Measurements from ENCODE around the gene PTPRE. TPM values are rescaled to one million over a fixed set of nuclear protein-coding genes. Genes with fewer than 3 reads are reported as not detected.

The PTPRE gene
- polyA plus RNA-seq, 1 donor (not counting 4 experiments of a cell fraction or from before 2014, with no cell fraction given), result 15.1 TPM

GRCh38 chr10:128027822-128028507 lies 121.1 kb downstream of the PTPRE start:
- Histone ChIP-seq H3K4me2 (ENCODE audit: control insufficient read depth, extremely low read depth, insufficient read depth, low read depth, low read length) (no peak overlapping the region), H4K20me1 (ENCODE audit: control insufficient read depth, extremely low read depth, insufficient read depth, low read length) (no peaks in the 10 kb centered on the region), H3K27ac (ENCODE audit: control insufficient read depth, insufficient read depth, low read length) (no peak overlapping the region), H3K36me3 (ENCODE audit: control insufficient read depth in 2 of 2, extremely low read depth in 1 of 2, insufficient read depth in 2 of 2, low read length in 2 of 2) (no peaks in the 10 kb centered on the region), H3K4me3 (ENCODE audit: control insufficient read depth in 2 of 3, extremely low read depth in 1 of 3, insufficient read depth in 2 of 3, low read depth in 1 of 3, low read length in 3 of 3) (no peak overlapping the region), H2AFZ (ENCODE audit: control insufficient read depth, low read length) (no peak overlapping the region), H3K9ac (ENCODE audit: control insufficient read depth, extremely low read depth, insufficient read depth, low read length) (no peak overlapping the region), H3K79me2 (ENCODE audit: control insufficient read depth, insufficient read depth, low read length) (no peaks in the 10 kb centered on the region), H3K9me3 (ENCODE audit: control insufficient read depth, low read depth, low read length) (no peaks in the 10 kb centered on the region), H3K4me1 (ENCODE audit: control insufficient read depth, extremely low read depth, insufficient read depth, low read length) (no peaks in the 10 kb centered on the region), H3K9me1 (ENCODE audit: control insufficient read depth, extremely low read depth, insufficient read depth, low read length) (no peaks in the 10 kb centered on the region), H3K27me3 (ENCODE audit: control insufficient read depth, extremely low read depth, insufficient read depth, low read length) (peaks cover 16% of the 10 kb centered on the region)
- DNase-seq (ENCODE audit: low read depth, low spot score), result no peak
- dilution Hi-C loops (cut with MboI; ENCODE audit: extremely low pct_ligation_motif_present, low sequenced_read_pairs), result no loop called here
- TF ChIP-seq EZH2 (IDR thresholded peaks at IDR 0.05; ENCODE audit: low read length) (no peak), CTCF (optimal IDR thresholded peaks at IDR 0.05 in 1 of 3, IDR thresholded peaks at IDR 0.05 in 1 of 3, conservative IDR thresholded peaks at IDR 0.05 in 1 of 3; ENCODE audit: extremely low read depth in 1 of 3, insufficient read depth in 2 of 3, low read length in 3 of 3) (no peak)
- no peak for FAIRE-seq

- H3K9ac ChIP-seq (ENCODE audit: control insufficient read depth, extremely low read depth, insufficient read depth, low read length), result no peak overlapping the region
- no peaks in the 10 kb centered on the region for H3K79me2 ChIP-seq (ENCODE audit: control insufficient read depth, insufficient read depth, low read length)
- H3K4me2 ChIP-seq (ENCODE audit: control insufficient read depth, extremely low read depth, insufficient read depth, low read depth, low read length), result no peak overlapping the region
- no peaks in the 10 kb centered on the region for H3K4me1 ChIP-seq (ENCODE audit: control insufficient read depth, extremely low read depth, insufficient read depth, low read length)
- no peak for TF ChIP-seq EZH2 (IDR thresholded peaks at IDR 0.05; ENCODE audit: low read length)
- TF ChIP-seq CTCF (optimal IDR thresholded peaks at IDR 0.05 in 1 of 3, IDR thresholded peaks at IDR 0.05 in 1 of 3, conservative IDR thresholded peaks at IDR 0.05 in 1 of 3; ENCODE audit: extremely low read depth in 1 of 3, insufficient read depth in 2 of 3, low read length in 3 of 3), result no peak
- no peaks in the 10 kb centered on the region for H3K36me3 ChIP-seq (ENCODE audit: control insufficient read depth in 2 of 2, extremely low read depth in 1 of 2, insufficient read depth in 2 of 2, low read length in 2 of 2)
- DNase-seq (ENCODE audit: low read depth, low spot score) (no peak), FAIRE-seq (no peak)
- dilution Hi-C loops (cut with MboI; ENCODE audit: extremely low pct_ligation_motif_present, low sequenced_read_pairs), result no loop called here
- H3K4me3 ChIP-seq (ENCODE audit: control insufficient read depth in 2 of 3, extremely low read depth in 1 of 3, insufficient read depth in 2 of 3, low read depth in 1 of 3, low read length in 3 of 3), result no peak overlapping the region
- H3K9me1 ChIP-seq (ENCODE audit: control insufficient read depth, extremely low read depth, insufficient read depth, low read length), result no peaks in the 10 kb centered on the region
- H2AFZ ChIP-seq (ENCODE audit: control insufficient read depth, low read length), result no peak overlapping the region
- peaks cover 16% of the 10 kb centered on the region for H3K27me3 ChIP-seq (ENCODE audit: control insufficient read depth, extremely low read depth, insufficient read depth, low read length)
- no peaks in the 10 kb centered on the region for H3K9me3 ChIP-seq (ENCODE audit: control insufficient read depth, low read depth, low read length)
- H4K20me1 ChIP-seq (ENCODE audit: control insufficient read depth, extremely low read depth, insufficient read depth, low read length), result no peaks in the 10 kb centered on the region
- no peak overlapping the region for H3K27ac ChIP-seq (ENCODE audit: control insufficient read depth, insufficient read depth, low read length)
Measured at GRCh38 chr10:128028508-128029289, 121.8 kb downstream of the PTPRE start.

All from keratinocyte (primary cell).